Measurements from ENCODE around the gene NDUFB3.
"Not testable (repeated sequence)": the region's sequence is repeated elsewhere in the genome, so short reads cannot be mapped to it uniquely, and the experiment has no call there.

GRCh38 chr2:201117735-201118094, 45.9 kb downstream of the NDUFB3 start:
- not testable (repeated sequence) for TF ChIP-seq CTCF (IDR thresholded peaks at IDR 0.05); ZFX (IDR thresholded peaks at IDR 0.05; ENCODE audit: borderline replicate concordance)
